ENCODE results near the gene FEM1A.
"Not testable (repeated sequence)": the region's sequence is repeated elsewhere in the genome, so short reads cannot be mapped to it uniquely, and the experiment has no call there.

The FEM1A gene
- 106 reads per million, percentile 84 among the genes with 10 or more reads in this experiment for total RNA-seq

- peak; percentile 99 for DNase-seq
Measured at GRCh38 chr19:4791183-4792018, at the start of gene FEM1A. Gene FEM1A, plus strand, starts transcription at chr19:4791734. Its CDS starts 121 bp downstream, at chr19:4791855.

- DNase-seq: no peak
Measured at GRCh38 chr19:4742723-4743646, 48.5 kb upstream of the FEM1A start.

- DNase-seq: no peak
Measured at GRCh38 chr19:4744451-4745174, 46.9 kb upstream of the FEM1A start.

GRCh38 chr19:4745175-4745574 lies 46.4 kb upstream of the FEM1A start:
- DNase-seq: not testable (repeated sequence)

GRCh38 chr19:4745986-4746385 lies 45.5 kb upstream of the FEM1A start:
- DNase-seq: no peak

GRCh38 chr19:4748185-4748584 lies 43.3 kb upstream of the FEM1A start:
- no peak for DNase-seq

GRCh38 chr19:4748589-4748988 lies 42.9 kb upstream of the FEM1A start:
- DNase-seq: no peak

- no peak for DNase-seq
Measured at GRCh38 chr19:4749870-4750590, 41.5 kb upstream of the FEM1A start.

- no peak for DNase-seq
Measured at GRCh38 chr19:4754248-4754647, 37.3 kb upstream of the FEM1A start.

- DNase-seq: no peak
Measured at GRCh38 chr19:4755459-4755858, 36.1 kb upstream of the FEM1A start.

- DNase-seq: no peak
Measured at GRCh38 chr19:4758082-4758481, 33.5 kb upstream of the FEM1A start.

GRCh38 chr19:4758659-4759058 lies 32.9 kb upstream of the FEM1A start:
- no peak for DNase-seq

- peak; percentile 22 for DNase-seq
Measured at GRCh38 chr19:4759388-4760284, 31.9 kb upstream of the FEM1A start.

GRCh38 chr19:4760285-4760650 lies 31.3 kb upstream of the FEM1A start:
- DNase-seq: no peak

- no peak for DNase-seq
Measured at GRCh38 chr19:4763021-4763420, 28.5 kb upstream of the FEM1A start.

GRCh38 chr19:4764393-4764660 lies 27.2 kb upstream of the FEM1A start:
- DNase-seq: no peak

- DNase-seq: peak; percentile 77
Measured at GRCh38 chr19:4768934-4769777, 22.4 kb upstream of the FEM1A start.

- DNase-seq: no peak
Measured at GRCh38 chr19:4772566-4772965, 19.0 kb upstream of the FEM1A start.

GRCh38 chr19:4773047-4773640 lies 18.4 kb upstream of the FEM1A start:
- no peak for DNase-seq

GRCh38 chr19:4774136-4774535 lies 17.4 kb upstream of the FEM1A start:
- no peak for DNase-seq

Measured in effector CD4-positive, alpha-beta T cell (primary cell).